IMR-90 (cell line): ENCODE data around the gene ANKRD40.

ENCODE experiments used
- CTCF ChIP-seq: conservative IDR thresholded peaks from 2 replicates; pipeline ENCODE4 v1.5.1; 2012; ENCODE audit warnings: mild to moderate bottlenecking, low read depth, low read length, improper control_type of control experiment
- ELK1 ChIP-seq: fragments of 150-350 bp; IDR thresholded peaks from 2 replicates; pipeline ENCODE4 v1.6.1; 2016; ENCODE audit warnings: low read depth, mild to moderate bottlenecking, low read length, moderate library complexity, borderline replicate concordance
- MXI1 ChIP-seq: IDR thresholded peaks from 2 replicates; pipeline ENCODE4 v1.6.1; 2012; ENCODE audit warnings: low read depth, mild to moderate bottlenecking, low read length, moderate library complexity, borderline replicate concordance
- NFE2L2 ChIP-seq: fragments of 150-350 bp; IDR thresholded peaks from 2 replicates; pipeline ENCODE4 v1.6.1; 2016; ENCODE audit warnings: low read depth, mild to moderate bottlenecking, low read length
- POLR2A ChIP-seq: IDR thresholded peaks from 2 replicates; pipeline ENCODE4 v1.6.1; 2012; ENCODE audit warnings: mild to moderate bottlenecking, low read depth, low read length
- RCOR1 ChIP-seq: IDR thresholded peaks from 2 replicates; pipeline ENCODE4 v1.6.1; 2012; ENCODE audit warnings: mild to moderate bottlenecking, low read length, improper control_type of control experiment; ENCODE audit not compliant: insufficient replicate concordance
- RFX5 ChIP-seq: IDR thresholded peaks from 2 replicates; pipeline ENCODE4 v1.8.0; 2012; ENCODE audit warnings: low read depth, mild to moderate bottlenecking, low read length, moderate library complexity
- SMC3 ChIP-seq: fragments of 150-350 bp; IDR thresholded peaks from 2 replicates; pipeline ENCODE4 v1.6.1; 2016; ENCODE audit warnings: low read depth, mild to moderate bottlenecking, antibody characterized with exemption, low read length, moderate library complexity
- TF ChIP-seq, protein P1 (sequence below): fragments of 150-350 bp; IDR thresholded peaks from 2 replicates; pipeline ENCODE4 v1.6.1; 2017; ENCODE audit warnings: mild to moderate bottlenecking, antibody characterized with exemption, low read length, low read depth

DNA sequence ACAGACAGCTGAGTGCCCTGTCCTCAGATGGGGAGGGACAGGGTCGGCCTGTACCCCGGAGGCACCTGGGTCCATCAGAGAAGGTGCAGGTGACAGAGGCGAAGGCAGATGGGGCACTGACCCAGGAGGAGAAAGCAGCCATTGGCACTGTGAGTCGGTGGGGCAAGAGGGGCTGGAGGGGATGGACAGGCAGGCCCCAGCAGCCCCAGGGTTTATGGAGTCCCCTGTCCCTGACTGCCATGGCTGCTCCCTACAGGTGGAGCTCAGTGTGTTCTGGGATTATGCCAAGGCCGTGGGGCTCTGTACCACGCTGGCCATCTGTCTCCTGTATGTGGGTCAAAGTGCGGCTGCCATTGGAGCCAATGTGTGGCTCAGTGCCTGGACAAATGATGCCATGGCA is 32.1 kb downstream of the ANKRD40 start:
- TF ChIP-seq ELK1 (no peak), CTCF (no peak), POLR2A (no peak), RCOR1 (no peak), NFE2L2 (no peak), RFX5 (no peak), MXI1 (no peak), SMC3 (no peak)
- TF ChIP-seq, protein P1, sequence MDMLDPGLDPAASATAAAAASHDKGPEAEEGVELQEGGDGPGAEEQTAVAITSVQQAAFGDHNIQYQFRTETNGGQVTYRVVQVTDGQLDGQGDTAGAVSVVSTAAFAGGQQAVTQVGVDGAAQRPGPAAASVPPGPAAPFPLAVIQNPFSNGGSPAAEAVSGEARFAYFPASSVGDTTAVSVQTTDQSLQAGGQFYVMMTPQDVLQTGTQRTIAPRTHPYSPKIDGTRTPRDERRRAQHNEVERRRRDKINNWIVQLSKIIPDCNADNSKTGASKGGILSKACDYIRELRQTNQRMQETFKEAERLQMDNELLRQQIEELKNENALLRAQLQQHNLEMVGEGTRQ = no peak
